GM21717 (cell line): ENCODE measurements around the gene ISOC2.

Source experiments
- ATAC-seq: cut with Tn5 transposase; IDR thresholded peaks from one replicate; pipeline ENCODE4 v1.9.1; 2021; ENCODE audit warnings: mild to moderate bottlenecking, moderate library complexity; ENCODE audit not compliant: unreplicated experiment

ISOC2 gene

DNA sequence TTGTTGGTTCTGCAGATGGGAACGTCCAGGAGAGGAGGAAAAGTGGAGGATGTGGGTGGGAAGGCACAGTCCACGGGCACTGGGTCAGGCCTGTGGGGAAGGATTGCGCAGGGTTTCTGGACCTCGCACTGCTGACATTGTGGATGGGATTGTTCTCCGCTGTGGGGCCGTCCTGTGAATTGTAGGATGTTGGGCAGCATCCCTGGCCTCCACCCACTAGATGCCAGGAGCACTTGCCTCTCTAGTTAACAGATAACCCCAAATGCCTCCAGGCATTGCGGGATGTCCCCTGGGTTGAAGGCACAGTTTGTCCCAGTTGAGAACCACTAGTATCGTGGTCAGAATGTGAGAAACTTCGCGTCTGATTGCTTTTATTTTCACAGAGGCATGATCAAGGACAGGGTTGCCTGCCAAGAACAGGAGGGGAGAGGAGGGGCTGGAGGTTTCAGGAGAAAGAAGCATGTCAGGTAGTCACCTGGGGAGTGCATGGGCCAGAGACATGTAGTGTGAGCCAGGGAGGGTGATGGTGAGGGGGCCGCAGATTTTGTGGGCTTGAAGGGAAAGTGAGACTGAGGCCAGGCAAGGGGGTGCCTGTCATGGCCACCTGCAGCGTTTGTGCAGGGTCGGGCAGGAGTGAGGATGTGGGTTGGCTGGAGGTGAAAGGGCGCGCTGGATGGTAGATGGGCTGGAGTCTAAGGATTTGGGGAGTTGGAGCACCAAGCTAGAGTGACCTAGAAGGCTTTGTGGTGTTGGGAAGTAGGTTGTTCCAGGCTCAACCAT, 18.2 kb upstream of the ISOC2 start:
- no peak for ATAC-seq

GRCh38 chr19:55479045-55479444, 17.6 kb upstream of the ISOC2 start:
- no peak for ATAC-seq

GRCh38 chr19:55478364-55478763, 16.9 kb upstream of the ISOC2 start:
- no peak for ATAC-seq

GRCh38 chr19:55477905-55478304, 16.5 kb upstream of the ISOC2 start:
- ATAC-seq: no peak

- ATAC-seq: peak; percentile 67
Measured at GRCh38 chr19:55476100-55476775, 14.8 kb upstream of the ISOC2 start, which contains the start of gene ZNF628. ZNF628 (plus strand) TSS chr19:55476617; CDS start chr19:55479911, 3,294 bp downstream.

- no peak for ATAC-seq
Measured at GRCh38 chr19:55474269-55475265, 13.1 kb upstream of the ISOC2 start.

GRCh38 chr19:55473225-55474012, 12.0 kb upstream of the ISOC2 start:
- no peak for ATAC-seq

GRCh38 chr19:55472463-55472862, 11.0 kb upstream of the ISOC2 start:
- no peak for ATAC-seq

DNA sequence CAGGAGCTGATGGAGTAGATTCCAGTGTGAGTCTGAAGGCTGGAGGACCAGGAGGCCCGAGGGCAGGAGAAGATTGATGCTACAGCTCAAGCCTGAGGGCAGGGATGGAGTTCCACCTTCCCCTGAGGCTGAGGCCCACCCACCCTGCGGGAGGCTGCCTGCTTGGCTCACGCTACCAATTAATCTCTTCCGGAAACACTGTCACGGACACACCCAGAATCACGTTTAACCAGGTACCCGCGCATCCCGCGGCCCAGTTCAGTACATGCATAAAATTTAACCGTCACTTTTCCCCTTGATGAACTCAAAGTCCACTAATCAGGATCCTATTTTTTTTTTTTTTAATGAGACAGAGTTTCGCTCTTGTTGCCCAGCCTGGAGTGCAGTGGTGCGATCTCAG, 9.8 kb upstream of the ISOC2 start:
- ATAC-seq: no peak

- no peak for ATAC-seq
Measured at GRCh38 chr19:55468054-55468393, 6.6 kb upstream of the ISOC2 start.

- ATAC-seq: peak; percentile 54
Measured at GRCh38 chr19:55467236-55468053, 6.0 kb upstream of the ISOC2 start.

DNA sequence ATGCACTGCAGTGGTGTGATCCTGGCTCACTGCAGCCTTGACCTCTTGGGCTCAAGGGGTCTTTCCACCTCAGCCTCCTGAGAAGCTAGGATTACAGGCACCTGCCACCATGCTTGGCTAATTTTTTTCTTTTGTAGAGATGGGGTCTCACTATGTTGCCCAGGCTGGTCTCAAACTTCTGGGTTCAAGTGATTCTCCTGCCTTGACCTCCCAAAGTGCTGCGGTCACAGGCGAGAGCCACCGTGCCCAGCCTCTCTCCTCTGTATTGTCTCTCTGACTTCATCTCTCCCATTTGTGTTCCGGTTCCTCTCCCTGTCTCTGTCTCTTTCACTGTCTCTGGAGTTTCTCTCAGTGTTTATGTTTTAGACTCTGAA, 4.8 kb upstream of the ISOC2 start:
- no peak for ATAC-seq

DNA sequence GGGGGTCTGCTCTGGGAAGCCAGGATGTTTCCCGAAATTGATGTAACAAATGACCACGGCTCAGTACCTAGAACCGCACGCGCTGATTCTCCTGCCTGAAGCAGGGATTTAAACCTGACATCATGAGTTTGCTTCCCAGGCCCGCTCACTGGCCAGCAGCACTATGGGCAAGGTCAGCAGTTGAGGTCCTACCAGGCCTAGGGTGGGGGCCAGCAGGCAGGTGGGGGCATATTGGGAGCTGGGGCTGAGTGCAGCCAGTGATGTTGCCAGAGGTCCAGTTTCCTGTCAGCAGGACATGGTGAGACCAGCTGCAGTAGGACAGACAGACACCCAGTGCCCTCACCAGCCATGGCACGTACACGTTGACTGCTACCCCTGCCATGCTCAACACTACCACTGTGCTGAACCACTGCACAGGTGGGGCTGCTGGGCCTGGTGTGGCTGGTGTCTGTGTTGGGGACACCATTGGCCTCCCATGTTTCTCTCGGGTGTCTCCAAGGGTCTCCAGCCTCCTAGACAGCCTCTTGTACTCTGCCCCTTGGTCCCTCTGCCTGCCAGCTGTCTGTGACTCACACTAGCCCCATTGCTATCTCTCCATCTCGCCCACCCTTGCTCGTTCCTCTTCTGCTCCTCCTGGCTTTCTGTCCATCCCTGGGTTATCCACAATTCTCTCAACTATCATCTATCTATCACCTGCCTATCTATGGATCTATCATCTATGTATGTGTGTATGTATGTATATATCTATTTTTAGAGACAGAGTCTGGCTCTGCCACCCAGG, 4.2 kb upstream of the ISOC2 start:
- ATAC-seq: no peak

DNA sequence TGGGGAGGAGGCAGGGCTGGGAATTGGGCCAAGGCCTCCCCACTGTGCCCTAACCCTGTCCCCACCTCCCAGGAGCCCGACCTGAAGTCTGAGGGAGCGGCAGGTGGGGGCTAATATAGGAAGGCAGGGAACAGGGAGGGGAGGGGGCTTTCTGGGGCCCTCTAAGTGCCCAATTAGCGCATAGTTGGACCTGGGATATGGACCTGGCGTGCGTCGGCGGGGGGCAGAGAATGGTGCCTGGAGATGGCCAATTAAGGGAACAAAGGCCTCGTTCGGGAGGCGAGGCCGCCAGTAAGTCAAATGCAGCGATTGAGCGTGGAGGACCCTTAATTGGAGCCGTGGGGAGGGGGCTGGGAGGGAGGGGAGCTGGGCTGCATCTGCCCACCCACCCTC, 3.2 kb upstream of the ISOC2 start, which contains the start of gene C19orf85:
Gene C19orf85 (minus strand): TSS at position 90 of the 393 bp plus-strand sequence. CDS start 197 bp downstream, outside the sequence.
- no peak for ATAC-seq

DNA sequence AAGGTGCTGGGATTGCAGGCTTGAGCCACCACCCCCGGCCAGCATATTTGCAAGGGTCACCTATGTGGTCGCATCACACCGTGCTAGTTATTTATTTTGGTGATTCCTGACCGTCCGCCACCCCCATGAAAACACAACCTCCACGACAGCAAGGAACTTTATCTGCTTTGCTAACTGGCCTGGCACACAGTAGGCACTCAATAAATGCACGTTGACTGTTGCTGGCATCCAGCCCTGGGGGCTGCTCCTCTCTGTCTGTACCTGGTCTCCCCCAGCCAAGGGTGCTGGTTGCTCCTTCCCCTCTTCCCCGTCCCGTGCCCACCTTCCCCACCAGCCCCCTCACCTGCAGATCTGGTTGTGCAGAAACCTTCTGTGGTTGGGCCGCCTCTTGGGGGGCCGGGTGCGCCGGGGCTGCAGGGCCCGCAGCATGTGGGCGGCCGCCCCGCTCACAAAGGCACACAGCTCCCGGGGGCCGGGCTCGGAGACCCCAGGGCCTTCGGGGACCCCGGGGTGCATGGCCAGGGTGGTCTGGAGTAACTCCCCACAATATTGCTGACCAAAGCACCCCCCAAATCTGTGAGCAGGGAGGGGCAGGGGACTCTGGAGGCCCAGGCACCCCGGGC, 2.7 kb upstream of the ISOC2 start:
- no peak for ATAC-seq

DNA sequence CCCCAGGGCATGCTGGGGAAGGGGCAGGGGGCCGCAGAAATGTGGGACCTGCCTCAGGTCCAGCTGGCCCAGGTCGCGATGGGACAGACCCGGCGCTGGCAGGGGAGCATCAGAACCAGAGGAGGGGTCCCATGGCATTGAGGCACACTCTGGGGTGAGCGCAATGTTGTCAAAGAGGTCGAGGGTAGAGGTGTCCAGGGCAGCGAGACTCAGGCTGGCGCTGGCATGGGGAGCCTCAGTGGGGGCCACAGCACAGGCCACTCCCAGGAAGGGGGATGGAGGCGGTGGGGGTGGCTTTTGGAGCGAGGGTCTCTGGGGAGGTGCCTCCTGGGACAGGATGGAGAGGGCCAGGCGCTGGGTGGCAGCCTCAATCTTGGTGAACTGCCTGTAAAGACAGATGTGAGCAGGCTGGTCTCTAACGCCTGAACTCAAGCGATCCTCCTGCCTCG, 2.2 kb upstream of the ISOC2 start:
- no peak for ATAC-seq

DNA sequence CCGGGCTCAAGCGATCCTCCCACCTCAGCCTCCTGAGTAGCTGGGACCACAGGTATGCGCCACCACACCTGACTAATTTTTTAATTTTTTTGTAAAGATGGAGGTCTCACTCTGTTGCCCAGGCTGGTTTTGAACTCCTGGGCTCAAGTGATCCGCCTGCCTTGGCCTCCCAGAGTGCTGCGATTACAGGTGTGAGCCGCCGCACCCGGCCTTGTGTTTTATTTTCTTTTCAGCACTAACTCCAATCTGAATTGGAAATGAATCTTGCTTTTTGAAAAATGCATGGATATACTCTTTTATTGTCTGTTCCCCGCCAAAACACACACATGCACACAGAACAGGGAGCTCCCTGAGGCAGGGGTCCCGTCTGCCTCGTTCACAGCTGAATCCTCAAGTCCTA, 1.3 kb upstream of the ISOC2 start:
- no peak for ATAC-seq

DNA sequence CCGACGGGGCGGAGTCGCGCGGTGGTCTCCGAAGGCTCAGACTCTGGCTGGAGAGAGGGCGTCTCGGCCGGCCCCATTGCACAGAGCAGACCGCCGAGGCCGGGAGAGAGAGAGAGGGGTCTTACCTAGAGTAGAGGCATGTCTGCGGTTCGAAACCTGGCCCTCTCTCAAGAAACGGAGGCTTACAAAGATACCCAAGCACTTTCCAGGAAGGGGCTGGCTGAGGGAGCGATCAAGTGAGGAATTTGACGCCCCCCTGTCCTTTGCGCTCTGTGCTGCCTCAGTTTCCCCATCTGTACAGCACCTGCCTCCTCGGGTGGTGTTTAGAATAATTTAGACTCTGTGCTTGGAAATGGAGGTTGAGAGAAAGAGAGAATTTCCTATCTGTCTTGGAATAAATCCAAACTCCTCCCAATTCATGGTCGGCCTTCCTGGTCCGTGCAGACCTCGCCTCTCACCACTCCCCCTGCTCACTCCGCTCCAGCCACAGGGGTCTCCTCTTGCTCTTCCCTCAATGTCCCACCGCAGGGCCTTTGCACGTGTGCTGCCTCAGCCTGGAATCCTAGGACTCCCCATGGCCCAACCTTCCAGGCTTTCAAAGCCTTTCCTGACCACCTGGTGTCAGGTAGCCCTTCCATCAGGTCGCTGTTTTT, 658 bp upstream of the ISOC2 start:
- no peak for ATAC-seq
